Measurements from ENCODE around the gene EIF4B.

- TF ChIP-seq CTCF (conservative IDR thresholded peaks at IDR 0.05; ENCODE audit: low read length) = no peak
- TF ChIP-seq EZH2phosphoT487 (IDR thresholded peaks at IDR 0.05; ENCODE audit: borderline replicate concordance) = no peak
These were observed 53.9 kb downstream of the EIF4B start for GRCh38 chr12:53060064-53060720.
